OCI-LY3 (cell line): ENCODE results near the gene SPECC1L.
"Not testable (repeated sequence)": the region's sequence is repeated elsewhere in the genome, so short reads cannot be mapped to it uniquely, and the experiment has no call there.

Source experiments
- H2AFZ ChIP-seq: fragments of 200-600, 300-600 bp; shearing (Covaris generic); 2 replicates; pipeline ENCODE4 v1.6.0; 2014; ENCODE audit warnings: antibody characterized with exemption, low read depth, low read length
- H3K27ac ChIP-seq: fragments of 200-600, 300-600 bp; sonication (generic); 2 replicates; pipeline ENCODE4 v1.5.1; 2014; ENCODE audit warnings: mild to moderate bottlenecking, low read length, moderate library complexity, mixed read lengths
- H3K27me3 ChIP-seq: fragments of 200-600, 300-600 bp; sonication (generic); 2 replicates; pipeline ENCODE4 v1.6.1; 2014; ENCODE audit warnings: low read depth, low read length, mixed read lengths
- H3K36me3 ChIP-seq: fragments of 200-600, 300-600 bp; sonication (generic); replicated peaks from 2 replicates; pipeline ENCODE3; 2014; ENCODE audit warnings: low read depth, low read length, mixed read lengths
- H3K4me1 ChIP-seq: fragments of 300-600, 200-600 bp; sonication (generic); 2 replicates; pipeline ENCODE4 v1.6.1; 2014; ENCODE audit warnings: low read length, mixed read lengths
- H3K4me2 ChIP-seq: fragments of 200-600, 300-600 bp; sonication (generic); 2 replicates; pipeline ENCODE4 v1.6.1; 2014; ENCODE audit warnings: low read length, mixed read lengths
- H3K4me3 ChIP-seq: fragments of 300-600, 200-600 bp; sonication (generic); 2 replicates; pipeline ENCODE4 v1.5.1; 2014; ENCODE audit warnings: antibody characterized with exemption, mild to moderate bottlenecking, low read length, moderate library complexity
- H3K79me2 ChIP-seq: fragments of 300-600, 200-600 bp; shearing (Covaris generic); 2 replicates; pipeline ENCODE4 v1.6.1; 2014; ENCODE audit warnings: mild to moderate bottlenecking, low read length, mixed read lengths
- H3K9ac ChIP-seq: fragments of 300-600, 200-600 bp; shearing (Covaris generic); 2 replicates; pipeline ENCODE4 v1.6.0; 2014; ENCODE audit warnings: mild to moderate bottlenecking, low read length, moderate library complexity
- H3K9me3 ChIP-seq: fragments of 200-600, 300-600 bp; shearing (Covaris generic); 2 replicates; pipeline ENCODE4 v1.6.1; 2014; ENCODE audit warnings: low read length, mixed read lengths; ENCODE audit not compliant: insufficient read depth
- H4K20me1 ChIP-seq: fragments of 200-600, 300-600 bp; sonication (generic); 2 replicates; pipeline ENCODE4 v1.6.1; 2016; ENCODE audit warnings: low read length, mixed read lengths; ENCODE audit not compliant: insufficient read depth
- CTCF ChIP-seq: fragments of 200-600, 300-600 bp; sonication (generic); IDR thresholded peaks from 2 replicates; pipeline ENCODE4 v1.5.1; 2014; ENCODE audit warnings: antibody characterized with exemption, low read length, low read depth
- EZH2phosphoT487 ChIP-seq: fragments of 200-600 bp; shearing (Covaris generic); IDR thresholded peaks from 2 replicates; pipeline ENCODE4 v1.6.1; 2018; ENCODE audit warnings: antibody characterized with exemption, mixed run types, low read depth

The SPECC1L gene

GRCh38 chr22:24289741-24290163 lies 19.1 kb downstream of the SPECC1L start:
- H3K79me2 ChIP-seq = peaks cover 68% of the 10 kb centered on the region
- H3K9me3 ChIP-seq = no peaks in the 10 kb centered on the region
- no peak for TF ChIP-seq EZH2phosphoT487
- no peak overlapping the region for H2AFZ ChIP-seq
- H4K20me1 ChIP-seq = peaks cover 55% of the 10 kb centered on the region
- H3K4me3 ChIP-seq = no peak overlapping the region
- H3K27ac ChIP-seq = no peak overlapping the region
- peaks cover 24% of the 10 kb centered on the region for H3K4me1 ChIP-seq
- H3K4me2 ChIP-seq = no peak overlapping the region
- H3K36me3 ChIP-seq = no peaks in the 10 kb centered on the region
- no peak overlapping the region for H3K9ac ChIP-seq
- no peaks in the 10 kb centered on the region for H3K27me3 ChIP-seq

- no peaks in the 10 kb centered on the region for H3K27me3 ChIP-seq
- H3K4me1 ChIP-seq = peaks cover 24% of the 10 kb centered on the region
- no peak overlapping the region for H3K27ac ChIP-seq
- peaks cover 61% of the 10 kb centered on the region for H3K79me2 ChIP-seq
- H3K36me3 ChIP-seq = no peaks in the 10 kb centered on the region
- H3K4me2 ChIP-seq = peak overlapping the region; percentile 49; the same call in 1 of the 2 replicates
- no peaks in the 10 kb centered on the region for H3K9me3 ChIP-seq
- TF ChIP-seq EZH2phosphoT487 = no peak
- no peak for TF ChIP-seq CTCF
- peaks cover 48% of the 10 kb centered on the region for H4K20me1 ChIP-seq
- H3K9ac ChIP-seq = no peak overlapping the region
- H3K4me3 ChIP-seq = no peak overlapping the region
- H2AFZ ChIP-seq = no peak overlapping the region
These were observed 19.8 kb downstream of the SPECC1L start for GRCh38 chr22:24290459-24290858.

- Histone ChIP-seq H2AFZ (no peak overlapping the region), H3K4me1 (peaks cover 24% of the 10 kb centered on the region), H3K79me2 (peaks cover 60% of the 10 kb centered on the region), H3K36me3 (no peaks in the 10 kb centered on the region), H3K9ac (no peak overlapping the region), H3K27me3 (no peaks in the 10 kb centered on the region), H3K4me3 (peak overlapping the region; percentile 22; the same call in 1 of the 2 replicates), H3K27ac (no peak overlapping the region), H3K4me2 (peak overlapping the region; percentile 49), H4K20me1 (peaks cover 38% of the 10 kb centered on the region), H3K9me3 (no peaks in the 10 kb centered on the region)
- no peak for TF ChIP-seq EZH2phosphoT487
- no peak for TF ChIP-seq CTCF
These were observed 21.0 kb downstream of the SPECC1L start for GRCh38 chr22:24291515-24292201.

- H3K4me3 ChIP-seq = peak overlapping the region; percentile 22; the same call in 1 of the 2 replicates
- H3K4me1 ChIP-seq = peaks cover 24% of the 10 kb centered on the region
- H3K9ac ChIP-seq, H3K27me3 ChIP-seq, H3K9me3 ChIP-seq, H3K27ac ChIP-seq, H2AFZ ChIP-seq, H3K36me3 ChIP-seq: not testable (repeated sequence)
- peaks cover 57% of the 10 kb centered on the region for H3K79me2 ChIP-seq
- peak overlapping the region; percentile 49 for H3K4me2 ChIP-seq
- peaks cover 36% of the 10 kb centered on the region for H4K20me1 ChIP-seq
These were observed 21.7 kb downstream of the SPECC1L start for GRCh38 chr22:24292202-24292830.

GRCh38 chr22:24294913-24295312 lies 24.3 kb downstream of the SPECC1L start:
- Histone ChIP-seq H4K20me1 (peaks cover 39% of the 10 kb centered on the region), H3K4me1 (peaks cover 32% of the 10 kb centered on the region), H3K79me2 (peaks cover 63% of the 10 kb centered on the region)
- not testable (repeated sequence) for H3K9ac ChIP-seq, H3K4me3 ChIP-seq, H3K9me3 ChIP-seq, H3K36me3 ChIP-seq, H3K27ac ChIP-seq, H3K27me3 ChIP-seq, H3K4me2 ChIP-seq, H2AFZ ChIP-seq

GRCh38 chr22:24298497-24299155 lies 28.0 kb downstream of the SPECC1L start:
- H3K9me3 ChIP-seq, H3K27ac ChIP-seq, H3K36me3 ChIP-seq, H2AFZ ChIP-seq, H3K27me3 ChIP-seq, H3K9ac ChIP-seq, H3K4me3 ChIP-seq, H3K4me2 ChIP-seq: not testable (repeated sequence)
- peaks cover 34% of the 10 kb centered on the region for H4K20me1 ChIP-seq
- peaks cover 50% of the 10 kb centered on the region for H3K79me2 ChIP-seq
- peaks cover 13% of the 10 kb centered on the region; the same call in 1 of the 2 replicates for H3K4me1 ChIP-seq

- H3K4me2 ChIP-seq, H3K9ac ChIP-seq, H3K27me3 ChIP-seq, H2AFZ ChIP-seq, H3K9me3 ChIP-seq, H3K4me3 ChIP-seq, H3K27ac ChIP-seq: not testable (repeated sequence)
- Histone ChIP-seq H4K20me1 (peaks cover 34% of the 10 kb centered on the region), H3K79me2 (peaks cover 55% of the 10 kb centered on the region), H3K4me1 (peaks cover 13% of the 10 kb centered on the region; the same call in 1 of the 2 replicates), H3K36me3 (peaks cover 26% of the 10 kb centered on the region)
These were observed 29.9 kb downstream of the SPECC1L start for GRCh38 chr22:24300522-24300921.
